Osteocyte (in vitro differentiated cells): Measurements from ENCODE around the gene SRRM2. TPM values are rescaled to one million over a fixed set of nuclear protein-coding genes. Genes with fewer than 3 reads are reported as not detected.

ENCODE experiments used
- DNase-seq: peaks from one replicate; pipeline ENCODE4 v3.0.0; 2021; ENCODE audit warnings: mixed read lengths; ENCODE audit not compliant: unreplicated experiment; ENCODE audit errors: extremely low spot score
- H3K27ac Mint-ChIP-seq: one replicate; pipeline ENCODE4 v1.8.0; 2021; ENCODE audit warnings: mild to moderate bottlenecking, mixed read lengths; ENCODE audit not compliant: unreplicated experiment
- H3K27me3 Mint-ChIP-seq: one replicate; pipeline ENCODE4 v1.8.0; 2021; ENCODE audit warnings: mixed read lengths; ENCODE audit not compliant: unreplicated experiment
- H3K36me3 Mint-ChIP-seq: one replicate; pipeline ENCODE4 v1.8.0; 2021; ENCODE audit warnings: mixed read lengths; ENCODE audit not compliant: unreplicated experiment
- H3K4me1 Mint-ChIP-seq: one replicate; pipeline ENCODE4 v1.8.0; 2021; ENCODE audit warnings: mixed read lengths; ENCODE audit not compliant: unreplicated experiment
- H3K4me3 Mint-ChIP-seq: one replicate; pipeline ENCODE4 v1.8.0; 2021; ENCODE audit warnings: mild to moderate bottlenecking, moderate library complexity, mixed read lengths; ENCODE audit not compliant: unreplicated experiment
- H3K9me3 Mint-ChIP-seq: one replicate; pipeline ENCODE4 v1.8.0; 2021; ENCODE audit warnings: mixed read lengths; ENCODE audit not compliant: unreplicated experiment
- CTCF ChIP-seq: fragments of 200-600 bp; sonication (generic); IDR thresholded peaks from 2 replicates; pipeline ENCODE4 v1.5.0; 2021; ENCODE audit warnings: antibody characterized with exemption, mild to moderate bottlenecking, moderate library complexity
- total RNA-seq: library from RNA; stranded (reverse); gene quantifications from 2 replicates; pipeline ENCODE4 v1.2.1, GENCODE V29; 2021

The SRRM2 gene
- total RNA-seq, 1 donor from 2014 or later, result 572 TPM

GRCh38 chr16:2803545-2804195, 51.2 kb downstream of the SRRM2 start:
- TF ChIP-seq CTCF, result no peak
- no peaks in the 10 kb centered on the region for H3K4me1 Mint-ChIP-seq
- peaks cover 11% of the 10 kb centered on the region for H3K9me3 Mint-ChIP-seq
- peaks cover 1% of the 10 kb centered on the region for H3K36me3 Mint-ChIP-seq
- no peak overlapping the region for H3K27ac Mint-ChIP-seq
- peaks cover 11% of the 10 kb centered on the region for H3K27me3 Mint-ChIP-seq
- H3K4me3 Mint-ChIP-seq, result no peak overlapping the region
- no peak for DNase-seq

- H3K27ac Mint-ChIP-seq, result no peak overlapping the region
- TF ChIP-seq CTCF, result no peak
- no peaks in the 10 kb centered on the region for H3K4me1 Mint-ChIP-seq
- peaks cover 1% of the 10 kb centered on the region for H3K36me3 Mint-ChIP-seq
- H3K4me3 Mint-ChIP-seq, result no peak overlapping the region
- H3K27me3 Mint-ChIP-seq, result peaks cover 20% of the 10 kb centered on the region
- DNase-seq, result no peak
- peaks cover 11% of the 10 kb centered on the region for H3K9me3 Mint-ChIP-seq
Measured at GRCh38 chr16:2804728-2805127, 52.3 kb downstream of the SRRM2 start.

- H3K4me1 Mint-ChIP-seq, result no peaks in the 10 kb centered on the region
- TF ChIP-seq CTCF, result no peak
- H3K36me3 Mint-ChIP-seq, result peaks cover 1% of the 10 kb centered on the region
- no peak overlapping the region for H3K27ac Mint-ChIP-seq
- peaks cover 29% of the 10 kb centered on the region for H3K27me3 Mint-ChIP-seq
- no peak for DNase-seq
- peaks cover 11% of the 10 kb centered on the region for H3K9me3 Mint-ChIP-seq
- H3K4me3 Mint-ChIP-seq, result no peak overlapping the region
Measured at GRCh38 chr16:2806286-2806685, 53.8 kb downstream of the SRRM2 start.

- Mint-ChIP-seq H3K27ac (no peak overlapping the region), H3K36me3 (peaks cover 1% of the 10 kb centered on the region), H3K9me3 (peaks cover 8% of the 10 kb centered on the region), H3K4me3 (no peak overlapping the region), H3K4me1 (no peaks in the 10 kb centered on the region), H3K27me3 (peaks cover 26% of the 10 kb centered on the region)
- TF ChIP-seq CTCF, result no peak
- DNase-seq, result no peak
Measured at GRCh38 chr16:2808181-2808580, 55.7 kb downstream of the SRRM2 start.

GRCh38 chr16:2809149-2809760, 56.8 kb downstream of the SRRM2 start:
- H3K4me1 Mint-ChIP-seq, result no peaks in the 10 kb centered on the region

More at GRCh38 chr16:2809149-2809760, 56.8 kb downstream of the SRRM2 start:
- no peak for DNase-seq
- no peak for TF ChIP-seq CTCF
- Mint-ChIP-seq H3K27ac (no peak overlapping the region), H3K36me3 (no peaks in the 10 kb centered on the region), H3K9me3 (no peaks in the 10 kb centered on the region), H3K27me3 (peaks cover 26% of the 10 kb centered on the region), H3K4me3 (no peak overlapping the region)
